Urothelium cell line (cell line): ENCODE measurements around the gene RASL10A.
A peak's percentile ranks its signal among the peaks of the same experiment; 100 is the strongest.

Experiments
- DNase-seq: peaks from one replicate; pipeline ENCODE4 v3.0.0; 2011; ENCODE audit warnings: low spot score, mixed read lengths
- FAIRE-seq: peaks from 2 replicates; lab custom pipeline; 2011; peaks lifted over from hg19 to GRCh38; lab: Jason Lieb, UNC

RASL10A gene

GRCh38 chr22:29339381-29340235 is 24.1 kb upstream of the RASL10A start:
- DNase-seq (no peak), FAIRE-seq (no peak)

- FAIRE-seq, result no peak
- DNase-seq, result no peak
These were observed 22.9 kb upstream of the RASL10A start for GRCh38 chr22:29338398-29338797.

- no peak for FAIRE-seq
- DNase-seq, result no peak
These were observed 22.3 kb upstream of the RASL10A start for GRCh38 chr22:29337631-29338284.

- FAIRE-seq (peak; percentile 63), DNase-seq (no peak)
These were observed 21.4 kb upstream of the RASL10A start for GRCh38 chr22:29336751-29337490.

- no peak for DNase-seq
- FAIRE-seq, result no peak
These were observed 20.2 kb upstream of the RASL10A start for GRCh38 chr22:29335656-29336055.

GRCh38 chr22:29334696-29335344 is 19.3 kb upstream of the RASL10A start:
- no peak for FAIRE-seq
- no peak for DNase-seq

- FAIRE-seq, result no peak
These were observed 18.7 kb upstream of the RASL10A start for GRCh38 chr22:29334148-29334547.

GRCh38 chr22:29332886-29333496 is 17.5 kb upstream of the RASL10A start:
- no peak for FAIRE-seq
- no peak for DNase-seq

More at GRCh38 chr22:29334148-29334547, 18.7 kb upstream of the RASL10A start:
- DNase-seq, result no peak

GRCh38 chr22:29331658-29332300 is 16.3 kb upstream of the RASL10A start:
- no peak for FAIRE-seq
- DNase-seq, result no peak

- DNase-seq (no peak), FAIRE-seq (no peak)
These were observed 15.7 kb upstream of the RASL10A start for GRCh38 chr22:29331213-29331612.

- no peak for DNase-seq
- no peak for FAIRE-seq
These were observed 15.3 kb upstream of the RASL10A start for GRCh38 chr22:29330753-29331152.

- no peak for FAIRE-seq
- DNase-seq, result no peak
These were observed 14.8 kb upstream of the RASL10A start for GRCh38 chr22:29330291-29330690.

- FAIRE-seq (no peak), DNase-seq (no peak)
These were observed 14.1 kb upstream of the RASL10A start for GRCh38 chr22:29329581-29329980.

GRCh38 chr22:29328566-29329500 is 13.3 kb upstream of the RASL10A start:
- peak; percentile 53 for DNase-seq
- FAIRE-seq, result no peak

- DNase-seq (no peak), FAIRE-seq (no peak)
These were observed 12.6 kb upstream of the RASL10A start for GRCh38 chr22:29328055-29328454.

GRCh38 chr22:29327089-29327764 is 11.7 kb upstream of the RASL10A start:
- DNase-seq (no peak), FAIRE-seq (no peak)

GRCh38 chr22:29326481-29326880 is 11.0 kb upstream of the RASL10A start:
- DNase-seq (no peak), FAIRE-seq (no peak)

- no peak for FAIRE-seq
- no peak for DNase-seq
These were observed 10.4 kb upstream of the RASL10A start for GRCh38 chr22:29325785-29326315.
